HepG2 (cell line): ENCODE results near the gene BORCS5. TPM values are rescaled to one million over a fixed set of nuclear protein-coding genes. Genes with fewer than 3 reads are reported as not detected.

Experiments used
- ATF6 ChIP-seq: sonication (generic); formaldehyde crosslinking; conservative IDR thresholded peaks from 2 replicates; pipeline ENCODE4 v1.4.0; 2020; ENCODE audit warnings: missing genetic modification reagents
- ATM ChIP-seq: fragments of 450-650 bp; IDR thresholded peaks from 2 replicates; pipeline ENCODE4 v1.7.1; 2017; ENCODE audit warnings: mild to moderate bottlenecking, borderline replicate concordance
- CERS6 ChIP-seq: sonication (generic); formaldehyde crosslinking; IDR thresholded peaks from 2 replicates; pipeline ENCODE4 v1.5.0; 2020; ENCODE audit warnings: missing genetic modification reagents
- ELK4 ChIP-seq: sonication (generic); formaldehyde crosslinking; IDR thresholded peaks from 2 replicates; pipeline ENCODE4 v1.9.0; 2021; ENCODE audit warnings: missing genetic modification reagents, borderline replicate concordance
- FOXO1 ChIP-seq: sonication (generic); formaldehyde crosslinking; IDR thresholded peaks from 2 replicates; pipeline ENCODE4 v1.4.0; 2020; ENCODE audit warnings: missing genetic modification reagents
- KLF16 ChIP-seq, 2 experiments: sonication (generic) in 1 of 2; formaldehyde crosslinking in 1 of 2; IDR thresholded peaks; 2 replicates each; pipeline versions ENCODE4 v1.6.1 to v1.8.0; 2016 to 2023; ENCODE audit warnings: missing genetic modification reagents in 2 of 2, missing compliant biosample characterization in 1 of 2
- MEIS2 ChIP-seq: sonication (generic); formaldehyde crosslinking; IDR thresholded peaks from 2 replicates; pipeline ENCODE4 v1.9.0; 2021; ENCODE audit warnings: mild to moderate bottlenecking, missing genetic modification reagents
- SIN3B ChIP-seq: fragments of 150-350 bp; IDR thresholded peaks from 2 replicates; pipeline ENCODE4 v1.6.1; 2014; ENCODE audit warnings: low read length
- SMC3 ChIP-seq: IDR thresholded peaks from 2 replicates; pipeline ENCODE4 v1.6.1; 2011; ENCODE audit warnings: low read length, improper control_type of control experiment
- TRIM24 ChIP-seq: sonication (generic); formaldehyde crosslinking; IDR thresholded peaks from 2 replicates; pipeline ENCODE4 v1.8.0; 2022; ENCODE audit warnings: mild to moderate bottlenecking, missing genetic modification reagents
- ZFP90 ChIP-seq: sonication (generic); formaldehyde crosslinking; IDR thresholded peaks from 2 replicates; pipeline ENCODE4 v1.8.0; 2022; ENCODE audit warnings: missing genetic modification reagents, mild to moderate bottlenecking, inconsistent platforms, borderline replicate concordance
- ZKSCAN5 ChIP-seq: sonication (generic); formaldehyde crosslinking; IDR thresholded peaks from 2 replicates; pipeline ENCODE4 v1.5.1; 2020; ENCODE audit warnings: mild to moderate bottlenecking, missing genetic modification reagents
- polyA plus RNA-seq, 8 experiments: library from polyadenylated mRNA; depleted of rRNA in 3 of 8; stranded (reverse) in 7 of 8; unstranded in 1 of 8; fragments of >200 nt; fragmentation: Illumina TruSeq in 4 of 8; extraction: Trizol in 4 of 8; gene quantifications; 2 replicates each; pipeline versions ENCODE4 v1.2.1 to v1.2.3, GENCODE V29; 2011 to 2016; ENCODE audit warnings: low read depth in 4 of 8, missing spikeins in 1 of 8, mixed read lengths in 1 of 8; ENCODE audit not compliant: insufficient read depth in 1 of 8
- total RNA-seq, 5 experiments: library from RNA; depleted of rRNA; stranded (reverse); fragments of >200 nt; fragmentation: Illumina TruSeq; extraction: Trizol; gene quantifications; 2 replicates each; pipeline ENCODE4 v1.2.3, GENCODE V29; 2016; ENCODE audit warnings: low read depth in 1 of 5
- TF ChIP-seq, protein P1 (sequence below): sonication (generic); formaldehyde crosslinking; conservative IDR thresholded peaks from 2 replicates; pipeline ENCODE4 v1.8.0; 2022; ENCODE audit warnings: missing genetic modification reagents
- TF ChIP-seq, protein P2 (sequence below): sonication (generic); formaldehyde crosslinking; IDR thresholded peaks from one replicate; pipeline ENCODE4 v1.5.1; 2020; ENCODE audit warnings: mild to moderate bottlenecking, missing genetic modification reagents; ENCODE audit errors: not compliant biosample characterization

Gene BORCS5
- total and polyA plus RNA-seq, 2 of the 13 experiments (the other 11 are each of a cell fraction or from before 2014, with no cell fraction given), result 3.9 to 4.7 TPM

DNA sequence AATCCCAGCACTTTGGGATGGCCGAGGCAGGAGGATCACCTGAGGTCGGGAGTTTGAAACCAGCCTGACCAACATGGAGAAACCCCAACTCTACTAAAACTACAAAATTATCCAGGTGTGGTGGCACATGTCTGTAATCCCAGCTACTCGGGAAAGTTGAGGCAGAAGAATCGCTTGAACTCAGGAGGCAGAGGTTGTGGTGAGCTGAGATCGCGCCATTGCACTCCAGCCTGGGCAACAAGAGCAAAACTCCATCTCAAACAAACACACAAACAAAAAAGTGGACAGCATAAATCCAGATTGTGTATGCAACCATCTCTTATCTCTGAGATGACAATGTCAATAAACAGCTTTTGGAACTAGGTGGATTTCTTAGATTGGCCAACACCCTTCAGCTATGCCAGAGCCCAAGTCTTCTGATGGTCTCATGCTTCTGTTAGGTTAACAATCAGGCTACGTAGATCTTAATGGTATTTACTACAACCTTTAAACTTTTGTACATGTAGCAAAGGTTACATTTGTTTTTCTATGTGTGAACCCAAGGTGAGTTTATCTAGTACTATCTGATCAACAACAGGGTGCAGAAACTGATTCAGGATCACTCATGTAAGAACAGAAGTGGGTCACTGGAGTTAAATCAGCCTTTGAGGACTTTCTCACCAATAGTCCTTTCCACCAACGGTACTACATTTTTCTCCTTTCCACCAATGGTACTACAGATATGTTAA is 132.1 kb downstream of the BORCS5 start (continued):
- TF ChIP-seq ELK4 (CRISPR knock-in tag) (no peak), SIN3B (no peak), MEIS2 (CRISPR knock-in tag) (peak; percentile 30; the same call in 1 of the 2 replicates), ZFP90 (CRISPR knock-in tag) (no peak), CERS6 (CRISPR knock-in tag) (no peak), SMC3 (no peak), TRIM24 (CRISPR knock-in tag) (no peak), ATM (no peak), KLF16 (CRISPR knock-in tag; IDR thresholded peaks at IDR 0.05) (no peak), ATF6 (CRISPR knock-in tag) (no peak), FOXO1 (CRISPR knock-in tag) (peak; percentile 77; the same call in 1 of the 2 replicates), ZKSCAN5 (CRISPR knock-in tag) (no peak)
- TF ChIP-seq, protein P1, sequence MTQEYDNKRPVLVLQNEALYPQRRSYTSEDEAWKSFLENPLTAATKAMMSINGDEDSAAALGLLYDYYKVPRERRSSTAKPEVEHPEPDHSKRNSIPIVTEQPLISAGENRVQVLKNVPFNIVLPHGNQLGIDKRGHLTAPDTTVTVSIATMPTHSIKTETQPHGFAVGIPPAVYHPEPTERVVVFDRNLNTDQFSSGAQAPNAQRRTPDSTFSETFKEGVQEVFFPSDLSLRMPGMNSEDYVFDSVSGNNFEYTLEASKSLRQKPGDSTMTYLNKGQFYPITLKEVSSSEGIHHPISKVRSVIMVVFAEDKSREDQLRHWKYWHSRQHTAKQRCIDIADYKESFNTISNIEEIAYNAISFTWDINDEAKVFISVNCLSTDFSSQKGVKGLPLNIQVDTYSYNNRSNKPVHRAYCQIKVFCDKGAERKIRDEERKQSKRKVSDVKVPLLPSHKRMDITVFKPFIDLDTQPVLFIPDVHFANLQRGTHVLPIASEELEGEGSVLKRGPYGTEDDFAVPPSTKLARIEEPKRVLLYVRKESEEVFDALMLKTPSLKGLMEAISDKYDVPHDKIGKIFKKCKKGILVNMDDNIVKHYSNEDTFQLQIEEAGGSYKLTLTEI (CRISPR knock-in tag), result no peak
- TF ChIP-seq, protein P2, sequence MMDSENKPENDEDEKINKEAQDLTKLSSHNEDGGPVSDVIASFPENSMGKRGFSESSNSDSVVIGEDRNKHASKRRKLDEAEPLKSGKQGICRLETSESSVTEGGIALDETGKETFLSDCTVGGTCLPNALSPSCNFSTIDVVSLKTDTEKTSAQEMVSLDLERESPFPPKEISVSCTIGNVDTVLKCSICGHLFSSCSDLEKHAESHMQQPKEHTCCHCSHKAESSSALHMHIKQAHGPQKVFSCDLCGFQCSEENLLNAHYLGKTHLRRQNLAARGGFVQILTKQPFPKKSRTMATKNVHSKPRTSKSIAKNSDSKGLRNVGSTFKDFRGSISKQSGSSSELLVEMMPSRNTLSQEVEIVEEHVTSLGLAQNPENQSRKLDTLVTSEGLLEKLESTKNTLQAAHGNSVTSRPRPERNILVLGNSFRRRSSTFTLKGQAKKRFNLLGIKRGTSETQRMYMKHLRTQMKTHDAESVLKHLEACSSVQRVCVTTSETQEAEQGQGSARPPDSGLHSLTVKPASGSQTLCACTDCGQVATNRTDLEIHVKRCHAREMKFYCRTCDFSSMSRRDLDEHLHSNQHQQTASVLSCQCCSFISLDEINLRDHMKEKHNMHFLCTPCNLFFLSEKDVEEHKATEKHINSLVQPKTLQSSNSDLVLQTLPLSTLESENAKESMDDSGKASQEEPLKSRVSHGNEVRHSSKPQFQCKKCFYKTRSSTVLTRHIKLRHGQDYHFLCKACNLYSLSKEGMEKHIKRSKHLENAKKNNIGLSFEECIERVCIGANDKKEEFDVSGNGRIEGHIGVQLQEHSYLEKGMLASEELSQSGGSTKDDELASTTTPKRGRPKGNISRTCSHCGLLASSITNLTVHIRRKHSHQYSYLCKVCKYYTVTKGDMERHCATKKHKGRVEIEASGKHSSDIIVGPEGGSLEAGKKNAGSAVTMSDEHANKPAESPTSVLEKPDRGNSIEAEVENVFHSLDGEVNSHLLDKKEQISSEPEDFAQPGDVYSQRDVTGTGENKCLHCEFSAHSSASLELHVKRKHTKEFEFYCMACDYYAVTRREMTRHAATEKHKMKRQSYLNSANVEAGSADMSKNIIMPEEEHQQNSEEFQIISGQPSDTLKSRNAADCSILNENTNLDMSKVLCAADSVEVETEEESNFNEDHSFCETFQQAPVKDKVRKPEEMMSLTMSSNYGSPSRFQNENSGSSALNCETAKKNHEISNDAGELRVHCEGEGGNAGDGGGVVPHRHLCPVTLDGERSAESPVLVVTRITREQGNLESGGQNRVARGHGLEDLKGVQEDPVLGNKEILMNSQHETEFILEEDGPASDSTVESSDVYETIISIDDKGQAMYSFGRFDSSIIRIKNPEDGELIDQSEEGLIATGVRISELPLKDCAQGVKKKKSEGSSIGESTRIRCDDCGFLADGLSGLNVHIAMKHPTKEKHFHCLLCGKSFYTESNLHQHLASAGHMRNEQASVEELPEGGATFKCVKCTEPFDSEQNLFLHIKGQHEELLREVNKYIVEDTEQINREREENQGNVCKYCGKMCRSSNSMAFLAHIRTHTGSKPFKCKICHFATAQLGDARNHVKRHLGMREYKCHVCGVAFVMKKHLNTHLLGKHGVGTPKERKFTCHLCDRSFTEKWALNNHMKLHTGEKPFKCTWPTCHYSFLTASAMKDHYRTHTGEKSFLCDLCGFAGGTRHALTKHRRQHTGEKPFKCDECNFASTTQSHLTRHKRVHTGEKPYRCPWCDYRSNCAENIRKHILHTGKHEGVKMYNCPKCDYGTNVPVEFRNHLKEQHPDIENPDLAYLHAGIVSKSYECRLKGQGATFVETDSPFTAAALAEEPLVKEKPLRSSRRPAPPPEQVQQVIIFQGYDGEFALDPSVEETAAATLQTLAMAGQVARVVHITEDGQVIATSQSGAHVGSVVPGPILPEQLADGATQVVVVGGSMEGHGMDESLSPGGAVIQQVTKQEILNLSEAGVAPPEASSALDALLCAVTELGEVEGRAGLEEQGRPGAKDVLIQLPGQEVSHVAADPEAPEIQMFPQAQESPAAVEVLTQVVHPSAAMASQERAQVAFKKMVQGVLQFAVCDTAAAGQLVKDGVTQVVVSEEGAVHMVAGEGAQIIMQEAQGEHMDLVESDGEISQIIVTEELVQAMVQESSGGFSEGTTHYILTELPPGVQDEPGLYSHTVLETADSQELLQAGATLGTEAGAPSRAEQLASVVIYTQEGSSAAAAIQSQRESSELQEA (CRISPR knock-in tag), result no peak
